Astrocyte (in vitro differentiated cells and primary cell): Measurements from ENCODE around the gene SLPI. TPM values are rescaled to one million over a fixed set of nuclear protein-coding genes. Genes with fewer than 3 reads are reported as not detected.

Experiments used
- DNase-seq: peaks from one replicate; pipeline ENCODE4 v3.0.0-alpha.2; 2010; ENCODE audit warnings: low read depth
- FAIRE-seq: peaks from 2 replicates; lab custom pipeline; 2011; peaks lifted over from hg19 to GRCh38; lab: Jason Lieb, UNC
- H2AFZ ChIP-seq: 2 replicates; pipeline ENCODE4 v1.6.0; 2012; ENCODE audit warnings: low read depth, low read length, inconsistent platforms
- H3K27ac ChIP-seq: 2 replicates; pipeline ENCODE4 v1.5.1; 2011; ENCODE audit warnings: low read depth, low read length, inconsistent platforms
- H3K27me3 ChIP-seq: 2 replicates; pipeline ENCODE4 v1.6.0; 2011; ENCODE audit warnings: low read length, inconsistent platforms; ENCODE audit not compliant: insufficient read depth
- H3K36me3 ChIP-seq: 2 replicates; pipeline ENCODE4 v1.5.1; 2011; ENCODE audit warnings: low read length, inconsistent platforms; ENCODE audit not compliant: insufficient read depth
- H3K4me1 ChIP-seq: 2 replicates; pipeline ENCODE4 v1.5.1; 2011; ENCODE audit warnings: low read length, inconsistent platforms; ENCODE audit not compliant: insufficient read depth
- H3K4me2 ChIP-seq: 2 replicates; pipeline ENCODE4 v1.6.0; 2012; ENCODE audit warnings: low read length, inconsistent platforms
- H3K4me3 ChIP-seq: 2 replicates; pipeline ENCODE4 v1.5.1; 2011; ENCODE audit warnings: low read depth, mild to moderate bottlenecking, low read length, inconsistent platforms; ENCODE audit not compliant: insufficient read depth
- H3K79me2 ChIP-seq: 2 replicates; pipeline ENCODE4 v1.6.0; 2012; ENCODE audit warnings: mild to moderate bottlenecking, low read length, inconsistent platforms; ENCODE audit not compliant: insufficient read depth
- H3K9ac ChIP-seq: 2 replicates; pipeline ENCODE4 v1.6.0; 2012; ENCODE audit warnings: mild to moderate bottlenecking, low read length, inconsistent platforms
- H3K9me3 ChIP-seq: 2 replicates; pipeline ENCODE4 v1.5.1; 2012; ENCODE audit warnings: low read depth, mild to moderate bottlenecking, low read length, inconsistent platforms; ENCODE audit not compliant: insufficient read depth
- H4K20me1 ChIP-seq: 2 replicates; pipeline ENCODE4 v1.6.0; 2012; ENCODE audit warnings: low read length, inconsistent platforms; ENCODE audit not compliant: insufficient read depth
- H3K27ac Mint-ChIP-seq: one replicate; pipeline ENCODE4 v1.8.0; 2021; ENCODE audit warnings: mild to moderate bottlenecking, mixed read lengths; ENCODE audit not compliant: unreplicated experiment
- H3K27me3 Mint-ChIP-seq: one replicate; pipeline ENCODE4 v1.8.0; 2021; ENCODE audit warnings: low read depth, mixed read lengths; ENCODE audit not compliant: unreplicated experiment
- H3K36me3 Mint-ChIP-seq: one replicate; pipeline ENCODE4 v1.8.0; 2021; ENCODE audit warnings: low read depth, mixed read lengths; ENCODE audit not compliant: unreplicated experiment
- H3K4me1 Mint-ChIP-seq: one replicate; pipeline ENCODE4 v1.8.0; 2021; ENCODE audit warnings: low read depth, mixed read lengths; ENCODE audit not compliant: unreplicated experiment
- H3K4me3 Mint-ChIP-seq: one replicate; pipeline ENCODE4 v1.8.0; 2021; ENCODE audit warnings: mild to moderate bottlenecking, moderate library complexity, mixed read lengths; ENCODE audit not compliant: unreplicated experiment
- H3K9me3 Mint-ChIP-seq: one replicate; pipeline ENCODE4 v1.8.0; 2021; ENCODE audit warnings: mild to moderate bottlenecking, mixed read lengths; ENCODE audit not compliant: unreplicated experiment
- EZH2 ChIP-seq: IDR thresholded peaks from 2 replicates; pipeline ENCODE4 v1.6.1; 2012; ENCODE audit warnings: mild to moderate bottlenecking, low read length, inconsistent platforms; ENCODE audit not compliant: insufficient read depth
- total RNA-seq: library from RNA; stranded (reverse); gene quantifications from 2 replicates; pipeline ENCODE4 v1.2.1, GENCODE V29; 2021
- TF ChIP-seq, protein P1 (sequence below): IDR thresholded peaks from 2 replicates; pipeline ENCODE4 v1.5.1; 2011; ENCODE audit warnings: low read depth, mild to moderate bottlenecking, inconsistent platforms, low read length, moderate library complexity; ENCODE audit not compliant: insufficient read depth

The SLPI gene
- total RNA-seq, 1 donor from 2014 or later, result 0.41 TPM

DNA sequence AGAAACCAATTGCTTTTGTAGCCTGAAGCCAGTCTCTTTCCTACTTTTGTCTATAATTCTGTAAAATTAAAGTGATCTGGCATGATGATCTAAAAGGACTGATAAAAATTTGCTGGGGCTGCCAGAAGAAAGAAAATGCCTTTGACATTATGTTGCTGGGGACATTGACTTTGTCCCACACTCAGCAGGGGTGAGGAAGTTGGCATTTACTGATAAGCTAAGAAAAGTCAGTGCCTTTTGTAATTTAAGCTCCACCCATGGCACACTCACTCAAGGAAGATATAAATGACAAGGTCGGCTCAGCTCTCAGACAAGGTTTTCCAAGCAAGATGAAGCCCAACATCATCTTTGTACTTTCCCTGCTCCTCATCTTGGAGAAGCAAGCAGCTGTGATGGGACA lies 47.6 kb downstream of the SLPI start, which contains the start of gene SEMG1:
Gene SEMG1 (plus strand): TSS at position 309 of the 400 bp plus-strand sequence. CDS start 21 bp downstream, at position 330.
- H3K4me1 Mint-ChIP-seq, result no peaks in the 10 kb centered on the region
- H3K4me3 Mint-ChIP-seq, result no peak within 1 kb of the TSS
- no peak for TF ChIP-seq EZH2
- TF ChIP-seq, protein P1, sequence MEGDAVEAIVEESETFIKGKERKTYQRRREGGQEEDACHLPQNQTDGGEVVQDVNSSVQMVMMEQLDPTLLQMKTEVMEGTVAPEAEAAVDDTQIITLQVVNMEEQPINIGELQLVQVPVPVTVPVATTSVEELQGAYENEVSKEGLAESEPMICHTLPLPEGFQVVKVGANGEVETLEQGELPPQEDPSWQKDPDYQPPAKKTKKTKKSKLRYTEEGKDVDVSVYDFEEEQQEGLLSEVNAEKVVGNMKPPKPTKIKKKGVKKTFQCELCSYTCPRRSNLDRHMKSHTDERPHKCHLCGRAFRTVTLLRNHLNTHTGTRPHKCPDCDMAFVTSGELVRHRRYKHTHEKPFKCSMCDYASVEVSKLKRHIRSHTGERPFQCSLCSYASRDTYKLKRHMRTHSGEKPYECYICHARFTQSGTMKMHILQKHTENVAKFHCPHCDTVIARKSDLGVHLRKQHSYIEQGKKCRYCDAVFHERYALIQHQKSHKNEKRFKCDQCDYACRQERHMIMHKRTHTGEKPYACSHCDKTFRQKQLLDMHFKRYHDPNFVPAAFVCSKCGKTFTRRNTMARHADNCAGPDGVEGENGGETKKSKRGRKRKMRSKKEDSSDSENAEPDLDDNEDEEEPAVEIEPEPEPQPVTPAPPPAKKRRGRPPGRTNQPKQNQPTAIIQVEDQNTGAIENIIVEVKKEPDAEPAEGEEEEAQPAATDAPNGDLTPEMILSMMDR, result no peak
- no peak within 1 kb of the TSS for H3K27ac ChIP-seq
- H3K79me2 ChIP-seq, result no peaks in the 10 kb centered on the region
- H3K4me3 ChIP-seq, result no peak within 1 kb of the TSS
- H3K27me3 ChIP-seq, result peaks cover 2% of the 10 kb centered on the region
- peaks cover 3% of the 10 kb centered on the region for H3K9me3 Mint-ChIP-seq
- no peaks in the 10 kb centered on the region for H3K36me3 ChIP-seq
- H3K27ac Mint-ChIP-seq, result no peak within 1 kb of the TSS
- H3K4me1 ChIP-seq, result no peaks in the 10 kb centered on the region
- DNase-seq (no peak), FAIRE-seq (no peak)
- no peak within 1 kb of the TSS for H2AFZ ChIP-seq
- no peaks in the 10 kb centered on the region for H3K36me3 Mint-ChIP-seq
- H3K9ac ChIP-seq, result no peak within 1 kb of the TSS
- no peaks in the 10 kb centered on the region for H3K9me3 ChIP-seq
- no peaks in the 10 kb centered on the region for H4K20me1 ChIP-seq
- H3K4me2 ChIP-seq, result no peak within 1 kb of the TSS
- H3K27me3 Mint-ChIP-seq, result peaks cover 2% of the 10 kb centered on the region

Other genes with a start within 250 kb of the SLPI start
- 2.2 and 2.3 TPM in 2 replicates for gene KCNS1, start 153.4 kb downstream of the SLPI start, total RNA-seq
- gene WFDC5, start 139.4 kb downstream of the SLPI start, total RNA-seq, result not detected in 2 replicates
- gene WFDC12, start 130.1 kb downstream of the SLPI start, total RNA-seq, result not detected in 2 replicates
- not detected in 2 replicates for gene PI3, start 79.7 kb downstream of the SLPI start, total RNA-seq
- gene SEMG1, start 47.5 kb downstream of the SLPI start, total RNA-seq, result not detected in 2 replicates
- gene SEMG2, start 33.2 kb downstream of the SLPI start, total RNA-seq, result not detected in 2 replicates
- gene RBPJL, start 52.3 kb upstream of the SLPI start, total RNA-seq, result not detected in 2 replicates
- gene MATN4, start 53.7 kb upstream of the SLPI start, total RNA-seq, result 0.19 and 0.20 TPM in 2 replicates
- gene SDC4, start 93.9 kb upstream of the SLPI start, total RNA-seq, result 125 and 135 TPM in 2 replicates
- 20.4 and 25.2 TPM in 2 replicates for gene SYS1, start 108.6 kb upstream of the SLPI start, total RNA-seq
- not detected in 2 replicates for gene TP53TG5, start 123.8 kb upstream of the SLPI start, total RNA-seq
- gene DBNDD2, start 153.7 kb upstream of the SLPI start, total RNA-seq, result 10.7 and 11.3 TPM in 2 replicates
- gene PIGT, start 161.6 kb upstream of the SLPI start, total RNA-seq, result 83.7 and 91.4 TPM in 2 replicates
- gene WFDC2, start 215.2 kb upstream of the SLPI start, total RNA-seq, result 2.4 and 4.1 TPM in 2 replicates